ENCODE data around the gene ZNF438.

GRCh38 chr10:30988831-30989435 lies 42.7 kb downstream of the ZNF438 start:
- TF ChIP-seq CTCF (conservative IDR thresholded peaks at IDR 0.05 in 1 of 2, IDR thresholded peaks at IDR 0.05 in 1 of 2; ENCODE audit: extremely low read depth in 1 of 2, insufficient read depth in 1 of 2, low read depth in 1 of 2, low read length in 2 of 2) (no peak), EZH2 (IDR thresholded peaks at IDR 0.05; ENCODE audit: borderline replicate concordance, low read length) (no peak)
